IPS-15b (cell line): ENCODE results near the gene YTHDF1.

Experiments used
- H3K27me3 ChIP-seq: one replicate; pipeline ENCODE4 v1.6.1; 2013; ENCODE audit warnings: low read length; ENCODE audit not compliant: control insufficient read depth, insufficient read depth
- H3K36me3 ChIP-seq: one replicate; pipeline ENCODE4 v1.6.1; 2013; ENCODE audit warnings: low read length; ENCODE audit not compliant: control insufficient read depth, insufficient read depth
- H3K4me1 ChIP-seq: one replicate; pipeline ENCODE4 v1.6.1; 2013; ENCODE audit warnings: mild to moderate bottlenecking, low read length; ENCODE audit not compliant: control insufficient read depth, insufficient read depth
- H3K4me3 ChIP-seq: one replicate; pipeline ENCODE4 v1.5.1; 2013; ENCODE audit warnings: low read depth, low read length
- H3K9ac ChIP-seq: one replicate; pipeline ENCODE4 v1.6.1; 2013; ENCODE audit warnings: low read depth, mild to moderate bottlenecking, low read length
- H3K9me3 ChIP-seq: one replicate; pipeline ENCODE4 v1.6.1; 2013; ENCODE audit warnings: mild to moderate bottlenecking, low read length; ENCODE audit not compliant: control insufficient read depth, insufficient read depth

Gene YTHDF1

DNA sequence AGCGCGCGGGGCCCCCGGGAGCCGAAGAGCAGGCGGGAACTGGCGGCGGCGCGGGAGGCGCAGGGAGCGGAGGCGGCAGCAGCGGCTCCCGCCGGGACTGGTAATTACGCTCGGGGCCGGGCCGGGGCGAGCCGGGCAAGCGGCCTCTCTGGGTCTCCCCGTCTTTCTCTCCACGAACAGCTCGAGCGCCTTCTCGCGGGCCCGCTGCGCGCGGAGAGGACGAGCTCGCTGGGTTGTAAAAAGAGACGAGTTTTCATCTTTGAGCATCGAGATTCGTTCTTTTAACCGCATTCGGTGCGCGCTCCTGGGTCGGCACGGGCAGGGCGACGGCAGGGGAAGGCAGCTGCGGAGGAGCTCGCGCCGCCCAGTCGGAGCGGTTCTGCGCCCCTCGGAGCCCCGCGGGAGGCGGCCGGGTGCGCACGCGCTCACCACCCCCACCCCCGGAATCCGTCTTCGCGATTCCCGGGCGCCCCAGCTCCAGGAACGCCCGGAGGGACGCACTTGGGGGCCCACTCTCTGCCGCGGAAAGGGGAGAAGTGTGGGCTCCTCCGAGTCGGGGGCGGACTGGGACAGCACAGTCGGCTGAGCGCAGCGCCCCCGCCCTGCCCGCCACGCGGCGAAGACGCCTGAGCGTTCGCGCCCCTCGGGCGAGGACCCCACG, 38.0 kb downstream of the YTHDF1 start:
- H3K9ac ChIP-seq = no peak overlapping the region
- H3K36me3 ChIP-seq = no peaks in the 10 kb centered on the region
- H3K27me3 ChIP-seq = peaks cover 38% of the 10 kb centered on the region
- peak overlapping the region; percentile 40 for H3K4me3 ChIP-seq
- H3K9me3 ChIP-seq = no peaks in the 10 kb centered on the region
- peaks cover 7% of the 10 kb centered on the region for H3K4me1 ChIP-seq

DNA sequence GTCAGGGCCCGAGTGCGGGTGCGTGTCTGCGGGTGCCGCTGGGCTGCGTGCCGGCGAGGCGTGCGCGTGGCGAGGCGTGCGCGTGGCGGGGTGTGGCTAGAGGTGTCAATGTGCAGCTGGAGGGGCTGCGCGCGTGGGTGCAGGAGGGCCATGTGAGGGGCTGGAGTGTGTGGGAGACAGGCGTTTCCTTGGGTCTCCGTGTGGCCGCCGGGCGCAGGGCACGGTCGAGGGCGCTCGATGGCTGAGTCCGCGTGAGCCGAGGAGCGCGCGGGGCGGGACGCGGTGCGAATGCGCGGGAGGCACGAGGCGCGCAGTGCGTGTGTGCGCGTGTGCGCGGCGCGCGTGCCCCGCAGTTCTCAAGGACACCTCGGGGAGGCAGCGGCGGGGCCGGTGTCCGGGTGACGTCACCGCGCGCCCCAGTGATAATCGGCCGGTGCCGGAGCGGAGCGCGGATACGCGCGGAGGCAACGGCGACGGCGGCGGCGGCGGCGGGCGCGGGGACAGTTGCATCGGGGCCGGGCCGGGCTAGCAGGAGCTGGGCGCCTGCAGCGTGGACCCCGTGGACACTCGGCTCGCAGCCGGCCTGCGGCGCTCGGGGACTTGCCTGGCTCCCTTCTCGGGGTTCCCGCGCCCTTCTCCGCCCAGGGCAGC, 38.7 kb downstream of the YTHDF1 start:
- Histone ChIP-seq H3K4me3 (peak overlapping the region; percentile 41), H3K27me3 (peaks cover 38% of the 10 kb centered on the region), H3K9me3 (no peaks in the 10 kb centered on the region), H3K36me3 (no peaks in the 10 kb centered on the region), H3K4me1 (peaks cover 7% of the 10 kb centered on the region), H3K9ac (no peak overlapping the region)

DNA sequence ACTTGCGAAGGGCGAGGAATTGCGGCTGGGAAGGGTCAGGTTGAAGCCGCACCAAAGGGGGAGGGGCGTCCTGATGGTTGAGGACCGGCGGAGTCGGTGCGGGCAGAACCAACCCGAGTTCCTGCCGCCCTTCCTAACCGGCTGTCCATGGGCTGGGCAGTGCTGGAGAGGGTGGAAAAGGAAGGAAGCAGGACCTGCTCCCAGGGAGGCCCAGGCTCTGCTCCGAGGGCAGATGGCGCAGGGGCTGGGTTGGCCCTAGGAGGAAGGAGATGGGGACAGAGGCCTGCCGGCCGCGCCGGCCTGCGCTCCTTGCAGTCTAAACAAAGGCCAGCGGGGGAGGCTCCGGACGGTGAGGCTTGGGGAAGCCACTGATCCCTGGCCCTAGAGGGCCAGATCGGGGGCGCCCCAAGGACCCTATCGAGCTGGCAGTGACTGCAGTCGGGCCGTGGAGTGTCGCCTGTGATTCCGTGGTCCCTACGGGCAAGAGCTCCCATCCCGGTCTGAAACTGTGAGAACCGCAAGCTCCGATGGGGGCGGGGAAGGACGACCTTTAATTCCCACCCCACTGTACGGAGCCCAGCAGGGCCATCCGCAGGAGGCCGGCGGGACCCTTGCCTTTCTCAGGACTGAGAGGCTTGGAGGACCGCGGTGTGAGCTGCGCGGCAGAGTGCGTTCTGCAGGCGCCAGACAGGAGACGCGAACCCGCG, 39.4 kb downstream of the YTHDF1 start:
- H3K4me1 ChIP-seq = peaks cover 7% of the 10 kb centered on the region
- no peaks in the 10 kb centered on the region for H3K9me3 ChIP-seq
- H3K36me3 ChIP-seq = no peaks in the 10 kb centered on the region
- peaks cover 40% of the 10 kb centered on the region for H3K27me3 ChIP-seq
- H3K4me3 ChIP-seq = peak overlapping the region; percentile 41
- H3K9ac ChIP-seq = no peak overlapping the region

DNA sequence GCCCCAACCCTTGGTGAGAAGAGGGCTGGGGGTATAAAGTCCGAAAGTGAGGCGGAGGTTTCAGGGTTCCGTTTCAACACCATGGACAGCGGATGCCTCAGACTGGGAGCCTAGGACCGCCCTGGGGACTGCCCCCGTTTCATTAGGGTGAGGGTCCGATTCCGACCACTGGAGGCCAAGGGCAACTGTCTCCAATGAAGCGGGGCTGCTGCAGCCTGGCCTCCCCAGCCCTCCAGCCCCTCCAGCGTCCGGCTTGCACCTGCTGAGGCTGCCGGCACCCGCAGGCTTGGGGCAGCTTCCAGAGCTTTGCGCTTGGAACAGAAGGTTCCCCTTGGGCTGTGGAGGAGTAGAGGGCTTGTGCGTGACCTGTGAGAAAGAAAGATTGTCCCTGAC, 39.9 kb downstream of the YTHDF1 start:
- no peaks in the 10 kb centered on the region for H3K9me3 ChIP-seq
- peaks cover 7% of the 10 kb centered on the region for H3K4me1 ChIP-seq
- H3K4me3 ChIP-seq = peak overlapping the region; percentile 41
- no peaks in the 10 kb centered on the region for H3K36me3 ChIP-seq
- peaks cover 44% of the 10 kb centered on the region for H3K27me3 ChIP-seq
- no peak overlapping the region for H3K9ac ChIP-seq

DNA sequence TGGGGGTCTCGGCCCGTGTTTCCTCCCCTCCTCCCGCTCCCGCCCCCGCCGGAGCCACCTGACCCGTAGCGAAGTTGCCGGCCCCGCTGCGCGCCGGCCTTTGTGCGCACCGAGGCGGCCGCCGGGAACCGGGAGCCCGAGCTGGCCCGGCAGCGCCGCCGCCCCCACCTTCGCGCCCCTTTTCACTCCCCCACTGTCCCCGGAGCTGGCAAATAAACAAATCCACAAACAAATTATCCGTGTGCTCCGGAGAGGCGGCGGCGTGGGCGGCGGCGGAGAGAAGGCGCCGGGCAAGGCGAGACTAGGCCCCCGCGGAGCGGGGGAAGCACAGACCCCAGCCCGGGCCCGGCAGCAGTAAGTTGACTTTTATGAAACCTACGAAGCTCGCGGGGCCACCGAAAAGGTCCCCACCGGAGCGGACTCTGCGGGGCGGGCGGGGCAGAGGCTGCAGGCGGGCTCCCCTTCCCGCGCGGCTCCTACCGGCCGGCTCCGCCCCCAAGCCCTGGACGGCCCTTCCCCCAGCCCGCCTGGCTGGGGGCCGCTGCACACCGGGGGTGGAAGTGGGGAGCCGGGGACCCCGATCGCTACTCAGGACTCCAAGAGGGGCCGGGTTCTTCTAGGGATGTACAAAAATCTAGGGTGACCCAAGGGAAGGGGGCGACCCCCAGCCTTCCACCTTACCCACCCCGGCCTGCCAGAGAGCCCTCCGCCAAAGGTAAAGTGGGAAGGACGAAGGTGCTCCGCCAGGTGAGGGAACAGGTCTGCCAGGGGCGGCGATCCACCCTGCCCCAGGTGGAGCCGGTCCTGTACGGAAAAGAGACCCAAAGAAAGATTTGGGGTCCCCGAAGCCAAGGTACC, 40.7 kb downstream of the YTHDF1 start:
- peaks cover 44% of the 10 kb centered on the region for H3K27me3 ChIP-seq
- H3K9ac ChIP-seq = no peak overlapping the region
- H3K9me3 ChIP-seq = no peaks in the 10 kb centered on the region
- peaks cover 7% of the 10 kb centered on the region for H3K4me1 ChIP-seq
- peak overlapping the region; percentile 41 for H3K4me3 ChIP-seq
- no peaks in the 10 kb centered on the region for H3K36me3 ChIP-seq

DNA sequence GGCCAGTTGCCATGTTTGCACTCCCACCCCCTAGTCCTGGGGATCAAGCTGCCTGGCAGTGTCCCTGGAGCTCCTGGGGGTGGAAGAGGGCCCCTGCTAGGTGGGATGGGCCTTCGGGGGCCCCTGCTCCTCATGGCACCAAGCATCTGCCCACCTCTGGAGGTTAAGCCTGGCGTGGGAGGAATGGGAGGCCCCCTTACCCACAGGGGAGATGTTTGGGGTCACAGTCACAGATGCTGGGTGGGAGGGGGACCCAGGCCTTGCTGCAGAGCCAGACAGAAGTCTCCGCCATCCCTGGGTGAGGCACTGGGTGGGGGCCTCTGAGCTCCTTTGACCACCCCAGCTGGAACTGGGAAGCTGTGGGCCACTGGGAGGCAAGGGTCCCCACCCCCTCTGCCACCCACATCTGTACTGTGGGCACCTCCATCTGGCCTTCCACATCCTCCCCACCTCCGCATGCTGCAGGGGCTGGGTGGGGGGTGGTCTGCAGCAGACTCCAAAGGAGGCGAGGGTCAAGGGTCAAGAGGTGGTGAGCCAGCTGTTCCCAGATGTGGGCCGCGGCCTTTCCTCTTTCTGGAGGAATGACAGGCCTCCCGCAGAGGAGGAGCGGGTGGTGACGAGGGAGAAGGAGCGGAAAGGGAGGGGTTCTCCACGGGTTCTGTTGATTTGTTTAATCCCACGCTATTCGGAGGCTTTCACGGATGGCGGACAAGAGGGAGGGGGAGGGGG, 41.5 kb downstream of the YTHDF1 start:
- H3K9ac ChIP-seq = no peak overlapping the region
- no peaks in the 10 kb centered on the region for H3K9me3 ChIP-seq
- H3K4me1 ChIP-seq = peaks cover 7% of the 10 kb centered on the region
- peak overlapping the region; percentile 22 for H3K4me3 ChIP-seq
- peaks cover 43% of the 10 kb centered on the region for H3K27me3 ChIP-seq
- no peaks in the 10 kb centered on the region for H3K36me3 ChIP-seq

DNA sequence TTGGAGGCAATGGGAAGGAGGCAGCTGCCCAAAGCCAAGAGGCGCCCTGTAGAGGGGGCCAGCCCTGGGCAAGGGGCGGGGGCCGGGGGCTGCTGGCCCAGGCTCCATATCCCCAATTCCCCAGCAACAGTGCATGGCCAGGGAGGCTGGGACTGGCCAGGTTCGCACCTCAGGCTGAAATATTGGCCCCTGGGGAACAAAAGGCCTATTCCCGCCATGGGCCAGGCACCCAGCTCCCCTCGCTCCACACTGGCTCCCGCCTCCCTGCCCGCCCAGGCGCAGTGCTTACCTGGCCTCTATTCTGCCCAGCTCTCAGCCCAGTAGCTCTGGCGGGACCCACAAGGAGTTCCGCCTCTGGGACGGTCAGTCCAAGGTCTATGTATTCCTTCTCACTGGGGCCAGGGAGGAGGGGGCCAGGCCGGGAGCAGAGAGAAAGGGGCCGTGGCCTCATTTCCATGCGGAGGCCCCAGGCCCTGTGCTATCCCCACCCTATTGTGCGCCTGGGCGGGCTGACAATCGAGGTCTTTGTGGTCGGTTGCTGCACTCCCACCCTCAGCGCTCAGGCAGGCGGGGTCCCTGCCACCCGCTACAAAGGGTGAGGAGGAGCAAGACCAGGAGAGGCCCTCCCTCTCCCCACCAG, 42.3 kb downstream of the YTHDF1 start:
- Histone ChIP-seq H3K9me3 (no peaks in the 10 kb centered on the region), H3K4me3 (no peak overlapping the region), H3K27me3 (peaks cover 42% of the 10 kb centered on the region), H3K4me1 (peaks cover 7% of the 10 kb centered on the region), H3K9ac (no peak overlapping the region), H3K36me3 (no peaks in the 10 kb centered on the region)

DNA sequence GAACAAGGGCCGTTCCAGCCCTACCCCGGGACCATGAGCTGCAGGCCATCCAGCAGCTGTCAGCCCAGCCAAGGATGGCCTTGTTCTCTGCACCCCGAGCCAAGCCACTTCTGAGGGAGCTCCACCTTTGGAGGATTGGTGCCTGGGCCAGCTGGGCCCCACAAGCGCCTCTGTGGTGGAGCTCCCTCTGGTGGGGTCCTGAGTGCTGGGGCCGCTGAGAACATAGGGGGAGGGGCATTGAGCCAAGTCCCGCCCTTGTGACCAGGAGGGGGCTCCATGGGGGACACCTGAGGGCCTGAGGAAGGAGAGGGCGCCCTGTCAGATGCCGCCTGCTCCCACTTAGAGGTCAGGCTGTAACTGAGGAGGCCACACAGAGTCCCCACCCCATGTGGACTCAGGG, 43.2 kb downstream of the YTHDF1 start:
- Histone ChIP-seq H3K4me3 (no peak overlapping the region), H3K27me3 (peaks cover 42% of the 10 kb centered on the region), H3K36me3 (no peaks in the 10 kb centered on the region), H3K9ac (no peak overlapping the region), H3K4me1 (peaks cover 7% of the 10 kb centered on the region), H3K9me3 (no peaks in the 10 kb centered on the region)

DNA sequence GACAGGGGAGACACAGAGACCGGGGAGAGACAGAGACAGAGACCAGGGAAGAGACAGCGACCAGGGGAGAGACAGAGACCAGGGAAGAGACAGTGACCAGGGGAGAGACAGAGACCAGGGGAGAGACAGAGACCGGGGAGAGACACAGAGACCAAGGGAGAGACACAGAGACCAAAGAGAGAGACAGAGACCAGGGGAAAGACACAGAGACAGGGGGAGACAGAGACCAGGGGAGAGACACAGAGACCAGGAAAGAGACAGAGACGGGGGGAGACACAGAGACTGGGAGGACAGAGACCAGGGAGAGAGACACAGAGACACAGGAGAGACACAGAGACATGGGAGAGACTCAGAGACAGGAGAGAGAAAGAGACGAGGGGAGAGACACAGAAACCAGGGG, 43.9 kb downstream of the YTHDF1 start:
- peaks cover 40% of the 10 kb centered on the region for H3K27me3 ChIP-seq
- H3K4me1 ChIP-seq = peaks cover 7% of the 10 kb centered on the region
- H3K9me3 ChIP-seq = no peaks in the 10 kb centered on the region
- no peak overlapping the region for H3K9ac ChIP-seq
- H3K36me3 ChIP-seq = no peaks in the 10 kb centered on the region
- no peak overlapping the region for H3K4me3 ChIP-seq

DNA sequence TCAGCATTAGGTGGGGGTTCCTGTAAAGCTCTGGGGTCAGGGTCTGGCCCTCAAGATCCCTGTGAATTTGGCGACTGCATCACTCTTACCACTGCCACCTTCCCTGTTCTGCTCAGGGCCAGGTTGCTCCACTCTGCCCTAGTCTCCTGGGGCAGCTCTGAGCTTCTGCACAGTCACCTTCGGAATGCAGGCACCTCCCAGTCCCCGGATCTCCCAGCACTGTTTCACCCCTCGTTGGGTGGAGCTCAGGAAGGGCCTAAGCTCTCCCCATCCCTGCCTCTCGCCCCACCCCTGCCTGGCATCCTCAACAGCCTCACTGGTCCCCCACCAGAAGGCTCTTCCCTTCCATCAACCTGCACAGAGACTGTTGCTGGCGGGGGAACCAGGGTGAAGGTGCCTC, 46.2 kb downstream of the YTHDF1 start:
- Histone ChIP-seq H3K4me1 (peaks cover 7% of the 10 kb centered on the region), H3K9ac (no peak overlapping the region), H3K9me3 (no peaks in the 10 kb centered on the region), H3K36me3 (no peaks in the 10 kb centered on the region), H3K4me3 (no peak overlapping the region), H3K27me3 (peaks cover 22% of the 10 kb centered on the region)
